ENCODE data around the gene MYL5.
"Not testable (repeated sequence)": the region's sequence is repeated elsewhere in the genome, so short reads cannot be mapped to it uniquely, and the experiment has no call there.

MYL5 gene

DNA sequence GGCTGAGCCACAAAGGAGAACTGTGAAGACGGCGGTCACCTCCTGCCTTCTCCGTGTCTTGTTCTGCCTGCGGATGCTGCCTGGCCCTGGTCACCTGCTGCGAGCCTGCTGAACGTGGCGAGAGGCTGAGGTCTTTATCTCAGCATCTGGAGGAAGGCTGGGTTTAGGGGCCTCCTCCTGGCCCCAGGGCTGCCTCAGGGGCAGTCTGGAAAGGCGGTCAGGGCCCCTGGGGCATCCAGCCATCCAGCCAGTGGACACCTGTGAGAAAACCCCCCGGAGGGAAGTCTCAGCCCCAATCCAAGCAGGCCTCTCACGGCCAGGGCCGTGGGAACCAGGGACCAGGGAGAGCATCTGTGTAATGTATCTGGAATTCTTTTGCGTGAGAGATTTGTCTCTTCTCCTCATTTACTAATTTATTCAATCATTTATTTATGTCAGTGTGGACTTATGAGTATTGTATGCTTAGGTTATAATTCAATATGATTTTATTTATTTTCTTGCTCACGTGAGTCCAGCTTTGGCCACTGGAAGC, 37.6 kb upstream of the MYL5 start:
- no peak for ATAC-seq

- ATAC-seq: no peak
Observed at GRCh38 chr4:637536-638280, 36.6 kb upstream of the MYL5 start.

DNA sequence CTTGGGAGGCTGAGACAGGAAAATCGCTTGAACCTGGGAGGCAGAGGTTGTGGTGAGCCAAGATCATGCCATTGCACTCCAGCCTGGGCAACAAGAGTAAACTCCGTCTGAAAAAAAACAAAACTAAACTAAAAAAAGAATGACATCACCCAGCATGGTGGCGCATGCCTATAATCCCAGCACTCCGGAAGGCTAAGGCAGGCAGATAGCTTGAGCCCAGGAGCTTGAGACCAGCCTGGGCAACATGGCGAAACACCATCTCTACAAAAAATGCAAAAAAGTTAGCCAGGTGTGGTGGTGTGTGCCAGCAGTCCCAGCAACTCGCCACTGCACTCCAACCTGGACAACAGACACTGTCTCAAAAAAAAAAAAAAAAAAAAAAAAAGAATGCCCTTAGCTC, 32.0 kb upstream of the MYL5 start:
- not testable (repeated sequence) for ATAC-seq

- no peak for ATAC-seq
Observed at GRCh38 chr4:646460-646859, 27.9 kb upstream of the MYL5 start.

GRCh38 chr4:647481-647880, 26.9 kb upstream of the MYL5 start:
- no peak for ATAC-seq

DNA sequence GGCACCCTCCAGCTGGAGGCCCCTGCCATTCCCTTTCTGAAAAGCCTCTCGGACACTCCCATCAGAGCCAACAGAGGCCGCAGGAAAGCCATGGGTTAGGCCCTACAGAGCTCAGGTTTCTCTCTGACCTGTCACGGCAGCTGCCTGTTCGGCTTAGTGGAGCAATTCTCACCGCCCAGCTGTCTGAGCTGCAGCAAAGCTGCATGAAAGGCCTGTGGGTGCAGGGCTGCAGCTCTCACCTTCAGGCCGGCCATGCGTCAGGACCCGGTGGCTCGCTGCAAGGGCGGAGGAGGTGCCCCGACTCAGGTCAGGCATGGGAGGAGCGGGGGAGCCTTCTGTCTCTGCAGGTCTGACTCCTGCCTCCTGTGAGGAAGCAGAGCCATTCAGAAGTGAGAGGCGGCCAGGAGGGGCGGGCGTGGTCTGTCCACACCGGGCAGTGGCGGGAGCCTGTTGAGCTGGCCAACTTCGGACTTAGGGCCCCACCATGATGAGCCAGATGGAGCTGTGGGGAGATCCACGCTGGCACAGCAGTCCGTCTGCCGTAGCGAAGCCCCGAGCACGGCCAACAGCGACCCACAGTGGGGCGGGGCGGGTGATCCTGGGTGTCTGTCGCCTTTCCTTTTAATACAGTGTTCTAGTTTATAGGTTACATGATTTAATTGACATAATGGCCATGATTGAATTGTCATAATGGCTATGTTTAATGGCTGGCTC, 25.6 kb upstream of the MYL5 start:
- ATAC-seq: no peak

DNA sequence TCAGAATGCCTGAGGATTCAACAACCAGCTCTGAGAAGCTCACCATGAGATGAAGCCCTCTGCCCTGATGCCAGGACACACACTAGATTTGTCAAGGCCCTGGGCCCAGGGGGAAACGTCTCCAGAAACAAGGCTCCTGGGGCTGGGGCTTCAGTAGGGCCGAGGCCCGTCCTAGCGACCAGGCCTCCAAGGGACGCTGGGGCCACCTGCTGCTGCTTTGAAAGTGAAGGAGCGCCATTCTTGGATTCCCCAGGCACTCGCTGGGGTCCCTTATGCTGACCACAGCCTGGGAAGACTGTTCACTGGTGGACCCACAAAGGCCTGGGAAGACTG, 25.1 kb upstream of the MYL5 start:
- ATAC-seq: no peak

DNA sequence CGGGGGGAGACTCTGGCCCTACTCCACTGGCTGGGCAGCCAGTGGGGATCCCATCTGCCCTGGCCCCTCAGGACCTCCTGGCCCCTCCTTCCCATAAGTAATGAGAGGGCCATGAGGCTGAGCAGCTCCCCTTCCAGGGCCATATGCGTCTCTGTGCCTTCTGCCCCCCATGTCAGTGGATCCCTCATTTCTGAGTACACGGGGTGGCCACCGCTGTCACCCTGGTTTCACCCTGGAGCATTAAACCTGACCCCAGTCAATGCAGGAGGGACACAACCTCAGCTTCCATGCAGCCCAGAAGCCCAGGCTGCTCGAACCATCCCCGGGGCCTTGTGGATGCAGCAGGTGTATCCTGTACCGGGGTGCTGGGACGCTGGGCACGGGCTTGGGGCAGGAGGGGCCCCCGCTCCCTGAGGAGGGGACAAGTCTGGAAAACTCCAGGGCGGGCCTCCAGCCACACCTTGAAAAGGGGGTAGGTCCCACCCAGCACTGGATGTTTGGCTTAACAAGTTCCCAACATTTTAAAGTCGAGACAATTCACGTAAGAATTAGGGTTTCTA, 24.5 kb upstream of the MYL5 start:
- no peak for ATAC-seq

- ATAC-seq: no peak
Observed at GRCh38 chr4:650461-650860, 23.9 kb upstream of the MYL5 start.

DNA sequence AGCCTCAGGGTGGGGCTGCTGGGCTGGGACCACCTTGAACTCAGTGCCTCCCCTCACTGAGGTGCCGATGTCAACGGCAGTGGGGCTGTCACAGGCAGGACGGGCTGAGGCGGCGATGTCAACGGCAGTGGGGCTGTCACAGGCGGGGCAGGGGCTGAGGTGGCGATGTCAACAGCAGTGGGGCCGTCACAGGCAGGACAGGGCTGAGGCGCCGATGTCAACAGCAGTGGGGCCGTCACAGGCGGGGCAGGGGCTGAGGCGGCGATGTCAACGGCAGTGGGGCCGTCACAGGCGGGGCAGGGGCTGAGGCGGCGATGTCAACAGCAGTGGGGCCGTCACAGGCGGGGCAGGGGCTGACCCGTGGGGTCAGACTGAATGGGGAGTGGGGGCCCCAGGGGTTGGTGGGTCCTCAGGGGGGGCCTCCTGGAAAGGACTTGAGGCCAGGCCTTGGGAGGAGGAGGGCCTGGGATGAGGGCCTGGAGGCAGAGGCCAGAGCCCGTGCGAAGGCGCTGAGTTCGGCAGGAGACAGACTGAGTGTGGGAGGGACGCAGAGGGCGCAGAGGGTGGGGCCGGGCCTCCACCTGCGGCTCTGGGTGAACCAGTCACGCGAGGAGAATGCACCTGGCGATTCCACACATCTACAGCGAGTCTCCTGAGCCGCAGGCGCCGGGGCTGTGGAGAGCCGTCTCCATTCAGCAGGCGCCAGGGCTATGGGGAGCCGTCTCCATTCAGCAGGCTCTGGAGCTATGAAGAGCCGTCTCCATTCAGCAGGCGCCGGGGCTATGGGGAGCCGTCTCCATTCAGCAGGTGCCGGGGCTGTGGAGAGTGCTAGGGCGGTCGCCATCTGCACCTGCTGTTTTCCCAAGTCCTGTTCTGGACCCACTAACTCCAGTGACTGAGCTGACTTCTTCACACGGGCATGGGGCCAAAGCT, 23.1 kb upstream of the MYL5 start:
- no peak for ATAC-seq

DNA sequence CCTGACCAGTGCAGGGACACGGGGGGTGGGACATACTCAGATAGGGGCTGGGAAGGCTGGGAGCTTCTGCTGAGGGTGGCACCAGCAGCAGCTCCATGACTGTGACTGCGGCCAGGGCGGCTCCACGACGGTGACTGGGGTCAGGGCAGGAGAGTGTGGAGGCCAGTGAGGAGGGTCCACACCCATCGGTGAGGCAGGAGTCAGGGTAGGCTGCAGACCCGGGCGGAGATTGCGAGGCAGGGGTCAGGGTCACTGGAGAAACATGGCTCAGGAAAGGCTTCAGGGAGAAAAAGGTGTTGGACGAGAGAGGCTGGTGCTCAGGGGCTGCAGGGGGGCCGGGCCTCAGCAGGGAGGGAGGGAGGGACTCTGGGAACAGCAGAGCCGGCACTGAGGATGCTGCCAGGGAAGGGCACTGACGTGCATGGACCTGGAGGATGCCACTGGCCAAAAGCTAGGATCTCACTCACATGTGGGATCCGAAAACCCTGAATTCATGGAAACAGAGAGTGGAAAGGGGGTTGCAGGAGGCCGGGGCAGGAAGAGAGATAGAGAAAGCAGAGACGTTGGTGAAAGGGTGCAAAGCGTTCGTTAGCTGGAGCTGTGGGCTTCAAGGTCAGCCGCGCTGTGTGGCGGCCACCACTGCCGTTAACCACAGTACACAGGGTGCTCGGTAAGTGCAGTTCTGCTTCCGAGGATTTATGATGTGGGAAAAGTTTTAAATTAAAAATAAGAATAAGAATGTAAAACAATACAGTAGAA, 22.3 kb upstream of the MYL5 start:
- no peak for ATAC-seq

DNA sequence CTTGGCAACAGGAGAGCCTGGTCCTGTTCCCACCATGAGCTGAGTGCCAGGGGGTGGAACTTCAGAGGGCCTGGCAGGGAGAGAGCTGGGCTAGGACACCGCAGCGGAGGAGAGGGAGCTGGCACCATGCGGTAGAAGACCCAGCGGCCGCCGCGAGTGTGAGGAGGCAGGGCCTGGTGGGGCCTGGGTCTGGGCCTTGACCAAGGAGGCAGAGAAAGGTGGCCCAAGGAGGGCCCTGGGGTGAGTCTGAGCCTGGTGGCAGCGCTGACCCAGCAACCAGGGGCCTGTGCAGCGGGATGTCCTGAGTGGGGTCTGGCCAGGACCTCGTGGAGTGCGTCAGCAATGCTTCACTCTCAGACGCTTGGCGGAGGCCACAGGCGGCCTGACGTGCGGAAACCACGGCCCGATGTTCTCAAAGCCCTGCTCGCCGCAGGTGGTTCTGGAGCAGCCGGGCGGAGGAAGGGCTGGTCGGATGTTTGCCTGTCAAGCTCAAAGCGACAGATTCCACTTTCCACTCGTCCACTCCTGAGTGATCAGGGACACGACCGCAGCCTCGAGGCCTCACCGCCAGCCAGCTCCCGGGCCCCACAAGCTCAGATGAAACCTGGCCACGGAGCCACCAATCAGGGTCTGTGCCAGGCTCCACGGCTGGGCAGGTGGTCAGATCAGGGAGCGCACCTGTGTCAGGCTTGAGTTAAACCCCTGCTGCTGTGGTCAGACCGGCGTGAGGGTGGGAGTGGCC, 21.1 kb upstream of the MYL5 start:
- no peak for ATAC-seq

DNA sequence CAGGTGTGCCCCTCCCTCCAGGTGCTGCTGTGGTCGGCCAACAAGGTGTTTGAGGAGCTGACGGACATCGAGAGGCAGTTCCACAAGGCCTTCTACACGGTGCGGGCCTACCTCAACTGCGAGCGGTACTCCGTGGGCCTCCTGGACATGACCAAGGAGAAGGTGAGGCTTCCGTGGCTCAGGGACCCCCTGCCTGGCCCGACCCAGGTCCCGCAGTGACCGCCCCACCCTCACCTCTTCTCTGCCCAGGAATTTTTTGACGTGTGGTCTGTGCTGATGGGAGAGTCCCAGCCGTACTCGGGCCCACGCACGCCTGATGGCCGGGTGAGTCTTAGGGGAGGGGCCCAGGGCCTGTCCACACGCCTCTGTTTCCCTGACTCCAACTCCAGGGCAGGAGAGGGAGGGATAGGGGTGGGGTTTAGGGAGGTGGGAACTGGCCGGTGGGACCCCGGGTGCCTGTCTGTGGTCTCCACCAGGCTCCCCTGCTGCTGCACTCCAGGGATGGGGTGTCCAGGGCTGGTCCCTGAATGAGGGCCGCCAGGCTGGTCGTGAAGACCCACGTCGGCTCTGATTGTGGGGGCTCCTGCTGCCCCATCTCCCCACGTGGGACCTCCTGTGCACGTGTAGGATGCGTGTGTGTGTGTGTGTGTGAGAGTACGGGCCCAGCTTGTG, 20.4 kb upstream of the MYL5 start:
- ATAC-seq: no peak

GRCh38 chr4:654503-654845, 19.9 kb upstream of the MYL5 start:
- ATAC-seq: no peak

- ATAC-seq: no peak
Observed at GRCh38 chr4:654871-655463, 19.4 kb upstream of the MYL5 start.

- ATAC-seq: no peak
Observed at GRCh38 chr4:655464-656151, 18.7 kb upstream of the MYL5 start.

- ATAC-seq: no peak
Observed at GRCh38 chr4:656436-657337, 17.7 kb upstream of the MYL5 start.

DNA sequence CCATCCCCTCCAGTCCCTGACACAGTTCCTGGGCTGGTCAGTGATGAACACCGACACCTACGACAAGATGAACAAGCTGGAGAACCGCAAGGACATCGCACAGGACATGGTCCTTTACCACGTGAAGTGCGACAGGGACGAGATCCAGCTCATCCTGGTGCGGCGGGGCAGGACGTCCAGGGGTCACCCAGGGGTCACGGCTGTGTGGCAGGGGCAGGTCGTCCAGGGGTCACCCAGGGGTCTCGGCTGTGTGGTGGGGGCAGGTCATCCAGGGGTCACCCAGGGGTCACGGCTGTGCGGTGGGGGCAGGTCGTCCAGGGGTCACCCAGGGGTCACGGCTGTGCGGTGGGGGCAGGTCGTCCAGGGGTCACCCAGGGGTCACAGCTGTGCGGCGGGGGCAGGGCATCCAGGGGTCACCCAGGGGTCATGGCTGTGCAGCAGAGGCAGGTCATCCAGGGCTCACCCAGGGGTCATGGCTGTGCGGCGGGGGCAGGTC, 17.0 kb upstream of the MYL5 start:
- ATAC-seq: no peak
